DMS153 treated with DMSO at 0.1 percent for 48 hours (cell line): ENCODE measurements around the gene ATP8A2.
A peak's percentile ranks its signal among the peaks of the same experiment; 100 is the strongest.

Experiments used
- DNase-seq: peaks from one replicate; lab custom pipeline; 2025; ENCODE audit not compliant: unreplicated experiment; lab: John Stamatoyannopoulos, UW

The ATP8A2 gene

GRCh38 chr13:25608181-25608580 lies 236.4 kb downstream of the ATP8A2 start:
- peak; percentile 31 for DNase-seq

GRCh38 chr13:25616674-25617073 lies 244.9 kb downstream of the ATP8A2 start:
- no peak for DNase-seq

- no peak for DNase-seq
Measured at GRCh38 chr13:25619897-25620296, 248.1 kb downstream of the ATP8A2 start.

GRCh38 chr13:25625414-25625813 lies 253.6 kb downstream of the ATP8A2 start:
- no peak for DNase-seq

GRCh38 chr13:25630329-25630900 lies 258.6 kb downstream of the ATP8A2 start:
- no peak for DNase-seq

GRCh38 chr13:25632166-25632888 lies 260.6 kb downstream of the ATP8A2 start:
- no peak for DNase-seq

GRCh38 chr13:25633093-25633492 lies 261.3 kb downstream of the ATP8A2 start:
- DNase-seq, result no peak

GRCh38 chr13:25645681-25646080 lies 273.9 kb downstream of the ATP8A2 start:
- no peak for DNase-seq

GRCh38 chr13:25649001-25649633 lies 277.3 kb downstream of the ATP8A2 start:
- no peak for DNase-seq

- no peak for DNase-seq
Measured at GRCh38 chr13:25652764-25653163, 281.0 kb downstream of the ATP8A2 start.

- DNase-seq, result no peak
Measured at GRCh38 chr13:25654322-25654721, 282.5 kb downstream of the ATP8A2 start.

GRCh38 chr13:25657157-25657556 lies 285.4 kb downstream of the ATP8A2 start:
- DNase-seq, result no peak

- DNase-seq, result peak; percentile 53
Measured at GRCh38 chr13:25659091-25659795, 287.5 kb downstream of the ATP8A2 start.

GRCh38 chr13:25660996-25661395 lies 289.2 kb downstream of the ATP8A2 start:
- DNase-seq, result no peak

GRCh38 chr13:25662516-25662915 lies 290.7 kb downstream of the ATP8A2 start:
- DNase-seq, result no peak

- no peak for DNase-seq
Measured at GRCh38 chr13:25668345-25668744, 296.6 kb downstream of the ATP8A2 start.

GRCh38 chr13:25673711-25674110 lies 301.9 kb downstream of the ATP8A2 start:
- no peak for DNase-seq

- no peak for DNase-seq
Measured at GRCh38 chr13:25674371-25674770, 302.6 kb downstream of the ATP8A2 start.

- no peak for DNase-seq
Measured at GRCh38 chr13:25675060-25675459, 303.3 kb downstream of the ATP8A2 start.

GRCh38 chr13:25677956-25678355 lies 306.2 kb downstream of the ATP8A2 start:
- no peak for DNase-seq

- DNase-seq, result no peak
Measured at GRCh38 chr13:25678398-25678797, 306.6 kb downstream of the ATP8A2 start.

- DNase-seq, result no peak
Measured at GRCh38 chr13:25679159-25679558, 307.4 kb downstream of the ATP8A2 start.
